ENCODE results near the gene UNK. TPM values are rescaled to one million over a fixed set of nuclear protein-coding genes. Genes with fewer than 3 reads are reported as not detected.

Gene UNK
- total and polyA plus RNA-seq, 9 of the 15 experiments (the other 6 are each of a cell fraction or from before 2014, with no cell fraction given), result 12.8 to 38.6 (median 24.8) TPM

DNA sequence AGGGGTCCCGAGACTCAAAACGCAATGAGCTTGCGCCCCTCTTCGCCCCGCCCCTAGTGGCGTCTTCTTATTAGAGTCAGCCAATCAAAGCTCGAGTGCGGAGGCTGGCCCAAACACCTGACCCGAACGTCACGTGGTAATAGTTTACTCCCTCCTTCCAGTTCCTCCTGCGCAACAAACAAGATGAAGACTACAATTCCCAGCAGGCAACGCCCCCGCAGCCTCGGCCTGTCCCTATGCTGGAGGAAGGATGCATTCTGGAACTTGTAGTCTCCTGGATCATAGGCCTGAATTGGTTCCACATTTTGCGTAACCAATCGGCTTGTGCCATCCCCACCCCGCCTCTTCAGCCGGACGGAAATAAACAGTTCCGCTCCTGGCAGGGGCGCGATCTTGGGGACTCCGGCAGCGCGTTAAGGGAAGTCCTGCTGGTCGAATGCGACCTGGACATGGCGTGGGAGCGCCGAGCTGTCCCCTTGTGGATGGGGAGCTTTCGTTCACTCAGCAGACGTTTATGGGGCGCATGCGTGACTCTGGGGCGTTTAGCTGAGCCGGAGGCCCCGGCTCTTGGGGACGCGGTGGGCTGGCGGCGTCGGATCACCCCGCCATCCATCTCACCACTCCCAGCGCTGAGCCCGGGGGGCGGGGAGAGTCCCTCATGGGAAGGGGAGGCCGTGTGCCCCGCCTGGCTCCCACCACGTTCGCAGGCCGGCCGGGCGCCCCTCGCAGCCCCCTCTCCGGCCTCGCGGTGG lies 70.9 kb downstream of the UNK start, which contains the start of gene WBP2 (continued):
- TF ChIP-seq GTF2E2 (tag; IDR thresholded peaks at IDR 0.05), result no peak; the same call in 1 of the 2 replicates
- TF ChIP-seq, protein P1, sequence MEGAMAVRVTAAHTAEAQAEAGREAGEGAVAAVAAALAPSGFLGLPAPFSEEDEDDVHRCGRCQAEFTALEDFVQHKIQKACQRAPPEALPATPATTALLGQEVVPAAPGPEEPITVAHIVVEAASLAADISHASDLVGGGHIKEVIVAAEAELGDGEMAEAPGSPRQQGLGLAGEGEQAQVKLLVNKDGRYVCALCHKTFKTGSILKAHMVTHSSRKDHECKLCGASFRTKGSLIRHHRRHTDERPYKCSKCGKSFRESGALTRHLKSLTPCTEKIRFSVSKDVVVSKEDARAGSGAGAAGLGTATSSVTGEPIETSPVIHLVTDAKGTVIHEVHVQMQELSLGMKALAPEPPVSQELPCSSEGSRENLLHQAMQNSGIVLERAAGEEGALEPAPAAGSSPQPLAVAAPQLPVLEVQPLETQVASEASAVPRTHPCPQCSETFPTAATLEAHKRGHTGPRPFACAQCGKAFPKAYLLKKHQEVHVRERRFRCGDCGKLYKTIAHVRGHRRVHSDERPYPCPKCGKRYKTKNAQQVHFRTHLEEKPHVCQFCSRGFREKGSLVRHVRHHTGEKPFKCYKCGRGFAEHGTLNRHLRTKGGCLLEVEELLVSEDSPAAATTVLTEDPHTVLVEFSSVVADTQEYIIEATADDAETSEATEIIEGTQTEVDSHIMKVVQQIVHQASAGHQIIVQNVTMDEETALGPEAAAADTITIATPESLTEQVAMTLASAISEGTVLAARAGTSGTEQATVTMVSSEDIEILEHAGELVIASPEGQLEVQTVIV (CRISPR knock-in tag; IDR thresholded peaks at IDR 0.05; ENCODE audit: borderline replicate concordance), result no peak
- peak; percentile 80 for TF ChIP-seq ELF2 (CRISPR knock-in tag; IDR thresholded peaks at IDR 0.05)
- peak; percentile 82; the same call in 1 of the 2 replicates for TF ChIP-seq ZC3H4 (CRISPR knock-in tag; IDR thresholded peaks at IDR 0.05; ENCODE audit: borderline replicate concordance)
- TF ChIP-seq PHB2 (IDR thresholded peaks at IDR 0.05; ENCODE audit: low read depth), result no peak
- TF ChIP-seq, protein P2, sequence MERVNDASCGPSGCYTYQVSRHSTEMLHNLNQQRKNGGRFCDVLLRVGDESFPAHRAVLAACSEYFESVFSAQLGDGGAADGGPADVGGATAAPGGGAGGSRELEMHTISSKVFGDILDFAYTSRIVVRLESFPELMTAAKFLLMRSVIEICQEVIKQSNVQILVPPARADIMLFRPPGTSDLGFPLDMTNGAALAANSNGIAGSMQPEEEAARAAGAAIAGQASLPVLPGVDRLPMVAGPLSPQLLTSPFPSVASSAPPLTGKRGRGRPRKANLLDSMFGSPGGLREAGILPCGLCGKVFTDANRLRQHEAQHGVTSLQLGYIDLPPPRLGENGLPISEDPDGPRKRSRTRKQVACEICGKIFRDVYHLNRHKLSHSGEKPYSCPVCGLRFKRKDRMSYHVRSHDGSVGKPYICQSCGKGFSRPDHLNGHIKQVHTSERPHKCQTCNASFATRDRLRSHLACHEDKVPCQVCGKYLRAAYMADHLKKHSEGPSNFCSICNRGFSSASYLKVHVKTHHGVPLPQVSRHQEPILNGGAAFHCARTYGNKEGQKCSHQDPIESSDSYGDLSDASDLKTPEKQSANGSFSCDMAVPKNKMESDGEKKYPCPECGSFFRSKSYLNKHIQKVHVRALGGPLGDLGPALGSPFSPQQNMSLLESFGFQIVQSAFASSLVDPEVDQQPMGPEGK (CRISPR knock-in tag; IDR thresholded peaks at IDR 0.05; ENCODE audit: borderline replicate concordance), result no peak
- no peak for TF ChIP-seq PTBP1 (IDR thresholded peaks at IDR 0.05; ENCODE audit: low read depth, low read length)
- peak; percentile 84 for TF ChIP-seq ZNF589 (CRISPR knock-in tag; IDR thresholded peaks at IDR 0.05; ENCODE audit: low read depth)
- peak in 1 of 2 experiments; percentile 71; a peak in 1 of 4 replicates for TF ChIP-seq SIN3A (IDR thresholded peaks at IDR 0.05; ENCODE audit: borderline replicate concordance in 2 of 2, control insufficient read depth in 1 of 2, low read depth in 2 of 2, low read length in 2 of 2)
- TF ChIP-seq RBM14 (IDR thresholded peaks at IDR 0.05; ENCODE audit: borderline replicate concordance, insufficient read depth, low read depth, low read length), result 0 out of 2 replicates have a peak, but pooled peaks have one; percentile 89
- TF ChIP-seq ZNF354B (CRISPR knock-in tag; IDR thresholded peaks at IDR 0.05), result no peak
- no peak for TF ChIP-seq GABPB2 (CRISPR knock-in tag; conservative IDR thresholded peaks at IDR 0.05)
- TF ChIP-seq, protein P3, sequence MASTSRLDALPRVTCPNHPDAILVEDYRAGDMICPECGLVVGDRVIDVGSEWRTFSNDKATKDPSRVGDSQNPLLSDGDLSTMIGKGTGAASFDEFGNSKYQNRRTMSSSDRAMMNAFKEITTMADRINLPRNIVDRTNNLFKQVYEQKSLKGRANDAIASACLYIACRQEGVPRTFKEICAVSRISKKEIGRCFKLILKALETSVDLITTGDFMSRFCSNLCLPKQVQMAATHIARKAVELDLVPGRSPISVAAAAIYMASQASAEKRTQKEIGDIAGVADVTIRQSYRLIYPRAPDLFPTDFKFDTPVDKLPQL (IDR thresholded peaks at IDR 0.05; ENCODE audit: extremely low read depth, insufficient read length), result no peak
- TF ChIP-seq RAD51 (IDR thresholded peaks at IDR 0.05; ENCODE audit: borderline replicate concordance, low read depth), result peak; percentile 99
- TF ChIP-seq LARP7 (IDR thresholded peaks at IDR 0.05), result peak; percentile 66; the same call in 1 of the 2 replicates
- no peak for TF ChIP-seq KHSRP (IDR thresholded peaks at IDR 0.05)
- TF ChIP-seq ZNF274 (IDR thresholded peaks at IDR 0.05; ENCODE audit: borderline replicate concordance, low read depth, low read length), result no peak
- TF ChIP-seq NR3C1 (CRISPR knock-in tag; IDR thresholded peaks at IDR 0.05), result no peak
- TF ChIP-seq SETDB1 (IDR thresholded peaks at IDR 0.05; ENCODE audit: low read length), result no peak
- TF ChIP-seq, protein P4, sequence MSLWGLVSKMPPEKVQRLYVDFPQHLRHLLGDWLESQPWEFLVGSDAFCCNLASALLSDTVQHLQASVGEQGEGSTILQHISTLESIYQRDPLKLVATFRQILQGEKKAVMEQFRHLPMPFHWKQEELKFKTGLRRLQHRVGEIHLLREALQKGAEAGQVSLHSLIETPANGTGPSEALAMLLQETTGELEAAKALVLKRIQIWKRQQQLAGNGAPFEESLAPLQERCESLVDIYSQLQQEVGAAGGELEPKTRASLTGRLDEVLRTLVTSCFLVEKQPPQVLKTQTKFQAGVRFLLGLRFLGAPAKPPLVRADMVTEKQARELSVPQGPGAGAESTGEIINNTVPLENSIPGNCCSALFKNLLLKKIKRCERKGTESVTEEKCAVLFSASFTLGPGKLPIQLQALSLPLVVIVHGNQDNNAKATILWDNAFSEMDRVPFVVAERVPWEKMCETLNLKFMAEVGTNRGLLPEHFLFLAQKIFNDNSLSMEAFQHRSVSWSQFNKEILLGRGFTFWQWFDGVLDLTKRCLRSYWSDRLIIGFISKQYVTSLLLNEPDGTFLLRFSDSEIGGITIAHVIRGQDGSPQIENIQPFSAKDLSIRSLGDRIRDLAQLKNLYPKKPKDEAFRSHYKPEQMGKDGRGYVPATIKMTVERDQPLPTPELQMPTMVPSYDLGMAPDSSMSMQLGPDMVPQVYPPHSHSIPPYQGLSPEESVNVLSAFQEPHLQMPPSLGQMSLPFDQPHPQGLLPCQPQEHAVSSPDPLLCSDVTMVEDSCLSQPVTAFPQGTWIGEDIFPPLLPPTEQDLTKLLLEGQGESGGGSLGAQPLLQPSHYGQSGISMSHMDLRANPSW (CRISPR knock-in tag; IDR thresholded peaks at IDR 0.05), result no peak
